ENCODE measurements around the gene NEAT1. TPM values are rescaled to one million over a fixed set of nuclear protein-coding genes. Genes with fewer than 3 reads are reported as not detected.

The NEAT1 gene
- total RNA-seq, 4 donors from 2014 or later, result 24.1 to 472 (median 32.8) TPM

DNA sequence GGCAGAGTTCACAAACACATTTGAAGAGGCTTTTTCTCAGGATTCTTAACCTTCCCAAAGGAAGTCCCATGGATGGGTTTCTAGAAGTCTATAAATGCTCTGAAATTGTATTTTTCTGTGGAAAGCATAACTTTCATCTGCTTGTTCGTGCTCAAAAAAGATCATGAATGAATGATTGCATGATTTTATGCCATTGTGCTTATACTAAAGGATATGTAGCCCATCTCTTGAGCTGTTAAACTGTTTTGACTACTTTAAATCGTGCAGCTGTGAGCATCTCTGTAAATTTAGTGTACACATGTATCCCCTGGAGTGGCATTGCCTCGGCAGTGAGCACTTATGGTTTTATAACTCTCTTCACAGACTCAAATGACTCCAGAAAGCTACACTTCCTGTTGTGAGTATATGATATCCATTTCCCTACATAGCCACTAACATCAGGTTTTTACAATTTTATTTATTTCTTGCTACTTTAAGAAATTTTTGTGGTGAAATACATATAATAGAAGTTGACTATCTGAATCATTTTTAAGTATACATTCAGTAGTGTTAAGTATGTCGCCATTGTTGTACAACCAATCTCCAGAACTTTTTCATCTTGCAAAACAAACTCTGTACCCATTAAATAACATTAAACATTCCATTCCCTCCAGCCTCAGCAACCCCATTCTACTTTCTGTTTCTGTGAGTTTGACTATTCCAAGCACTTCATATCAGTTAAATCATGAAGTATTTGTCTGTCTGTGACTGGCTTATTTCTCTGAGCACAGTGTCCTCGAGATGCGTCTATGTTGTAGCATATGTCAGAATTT is 8.0 kb downstream of the NEAT1 start:
- peaks cover 0 to 84% of the 10 kb centered on the region in 2 donors for H3K36me3 ChIP-seq
- DNase-seq, result no peak
- in situ Hi-C loops (cut with MboI; ENCODE audit: low sequenced_read_pairs in 4 of 4), result no loop called here

DNA sequence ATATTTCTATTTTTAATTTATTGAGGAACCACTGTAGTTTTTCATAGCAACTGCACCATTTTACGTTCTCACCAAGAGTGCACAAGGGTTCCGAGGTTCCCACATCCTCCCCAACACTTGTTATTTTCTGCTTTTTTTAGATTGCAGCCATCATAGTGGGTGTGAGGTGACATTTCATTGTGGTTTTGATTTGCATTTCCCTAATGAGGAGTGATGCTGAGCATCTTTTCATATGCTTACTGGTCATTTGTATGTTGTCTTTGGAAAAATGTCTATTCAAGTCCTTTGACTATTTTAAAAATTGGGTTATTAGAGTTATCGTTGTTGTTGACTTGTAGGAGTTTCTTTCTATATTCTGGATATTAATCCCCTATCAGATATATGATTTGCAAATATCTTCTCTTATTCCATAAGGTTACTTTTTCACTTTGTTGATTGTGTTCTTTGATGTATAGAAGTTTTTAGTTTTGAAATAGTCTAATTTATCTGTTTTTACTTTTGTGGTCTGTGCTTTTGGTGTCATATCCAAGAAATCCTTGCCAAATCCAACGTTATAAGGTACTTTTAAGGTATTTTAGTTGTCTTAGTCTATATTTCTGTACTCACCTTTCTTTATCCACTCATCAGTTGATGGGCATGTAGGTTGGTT is 9.0 kb downstream of the NEAT1 start:
- Histone ChIP-seq H3K4me1 (peaks cover 67 to 72% of the 10 kb centered on the region in 2 donors), H3K9me3 (no peaks in the 10 kb centered on the region), H3K27me3 (no peaks in the 10 kb centered on the region), H3K4me3 (peak overlapping the region; percentile 1 to 95 (median 90)), H3K36me3 (peaks cover 0 to 84% of the 10 kb centered on the region in 2 donors), H3K27ac (peak overlapping the region; percentile 98 to 100 (median 100))
- ATAC-seq (no peak), DNase-seq (no peak)
- peak in 1 of 2 donors; percentile 18 for TF ChIP-seq POLR2A (IDR thresholded peaks at IDR 0.05)
- TF ChIP-seq CTCF (IDR thresholded peaks at IDR 0.05 in 4 of 5, conservative IDR thresholded peaks at IDR 0.05 in 1 of 5), result no peak
- intact Hi-C loops (cut with DNase I; ENCODE audit: low total_unique reads) (loop anchor here (2.0 kb wide), 1 partner anchor 15 kb away; no protein-coding TSS in a partner anchor), in situ Hi-C loops (cut with MboI; ENCODE audit: low sequenced_read_pairs in 4 of 4) (no loop called here)

More for the DNA sequence above, 8.0 kb downstream of the NEAT1 start:
- peak overlapping the region; percentile 98 to 100 (median 100) for H3K27ac ChIP-seq
- intact Hi-C loops (cut with DNase I; ENCODE audit: low total_unique reads), result loop anchor here (2.0 kb wide), 1 partner anchor 16 kb away; no protein-coding TSS in a partner anchor
- H3K4me1 ChIP-seq, result peaks cover 63 to 66% of the 10 kb centered on the region in 2 donors
- no peak for TF ChIP-seq CTCF (IDR thresholded peaks at IDR 0.05 in 4 of 5, conservative IDR thresholded peaks at IDR 0.05 in 1 of 5)
- no peak for TF ChIP-seq POLR2A (IDR thresholded peaks at IDR 0.05)
- no peak for ATAC-seq
- no peaks in the 10 kb centered on the region for H3K9me3 ChIP-seq
- H3K4me3 ChIP-seq, result peak overlapping the region; percentile 81 to 95 (median 90)
- no peaks in the 10 kb centered on the region for H3K27me3 ChIP-seq

GRCh38 chr11:65432100-65432650 is 9.6 kb downstream of the NEAT1 start:
- peaks cover 65 to 70% of the 10 kb centered on the region in 2 donors for H3K4me1 ChIP-seq
- H3K27ac ChIP-seq, result peak overlapping the region; percentile 98 to 100 (median 100)
- H3K4me3 ChIP-seq, result peak overlapping the region in 3 of 4 donors; percentile 87 to 95 (median 92)
- in situ Hi-C loops (cut with MboI; ENCODE audit: low sequenced_read_pairs in 4 of 4), result no loop called here
- no peaks in the 10 kb centered on the region for H3K9me3 ChIP-seq
- H3K36me3 ChIP-seq, result peaks cover 0 to 82% of the 10 kb centered on the region in 2 donors
- no peak for DNase-seq
- H3K27me3 ChIP-seq, result no peaks in the 10 kb centered on the region
- TF ChIP-seq POLR2A (IDR thresholded peaks at IDR 0.05) (peak in 1 of 2 donors; percentile 1), CTCF (IDR thresholded peaks at IDR 0.05 in 4 of 5, conservative IDR thresholded peaks at IDR 0.05 in 1 of 5) (no peak)
- no peak for ATAC-seq
- intact Hi-C loops (cut with DNase I; ENCODE audit: low total_unique reads), result no loop called here

DNA sequence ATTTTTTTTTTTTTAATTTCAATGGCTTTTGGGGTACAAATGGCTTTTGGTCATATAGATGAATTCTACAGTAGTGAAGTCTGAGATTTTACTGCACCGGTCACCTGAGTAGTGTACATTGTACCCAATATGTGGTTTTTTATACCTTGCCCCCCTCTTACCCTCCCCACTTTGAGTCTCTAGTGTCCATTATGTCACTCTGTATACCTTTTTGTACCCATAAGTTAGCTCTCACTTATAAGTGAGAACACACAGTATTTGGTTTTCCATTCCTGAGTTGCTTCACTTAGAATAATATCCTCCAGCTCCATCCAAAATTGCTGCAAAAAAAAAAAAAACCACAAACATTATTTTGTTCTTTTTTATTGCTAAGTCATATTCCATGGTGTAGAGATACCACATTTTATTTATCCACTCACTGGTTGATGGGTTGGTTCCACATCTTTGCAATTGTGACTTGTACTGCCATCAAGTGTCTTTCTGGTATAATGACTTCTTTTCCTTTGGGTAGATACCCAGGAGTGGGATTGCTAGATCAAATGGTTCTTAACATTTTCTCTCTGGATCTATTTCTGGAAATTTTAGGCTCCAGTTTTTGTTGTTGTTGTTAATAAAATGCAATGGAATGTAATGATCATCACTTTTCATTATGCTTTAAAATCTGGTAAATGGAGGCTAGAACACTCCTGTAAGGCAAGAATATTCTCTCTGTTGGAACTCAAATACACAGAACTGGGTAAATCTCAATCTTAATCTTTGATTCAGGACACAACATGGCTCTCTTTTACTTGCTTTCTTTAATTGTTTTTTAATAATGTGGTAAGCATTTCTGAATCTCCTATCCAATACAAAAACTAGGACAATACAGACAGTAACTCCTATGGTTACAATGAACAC is 10.3 kb downstream of the NEAT1 start:
- ATAC-seq, result no peak
- intact Hi-C loops (cut with DNase I; ENCODE audit: low total_unique reads) (no loop called here), in situ Hi-C loops (cut with MboI; ENCODE audit: low sequenced_read_pairs in 4 of 4) (no loop called here)
- Histone ChIP-seq H3K27me3 (no peaks in the 10 kb centered on the region), H3K9me3 (no peaks in the 10 kb centered on the region), H3K36me3 (peaks cover 0 to 82% of the 10 kb centered on the region in 2 donors), H3K4me1 (peaks cover 57 to 74% of the 10 kb centered on the region in 2 donors), H3K4me3 (peak overlapping the region; percentile 0 to 95 (median 50)), H3K27ac (peak overlapping the region; percentile 98 to 100 (median 100))
- no peak for DNase-seq
- TF ChIP-seq CTCF (IDR thresholded peaks at IDR 0.05 in 4 of 5, conservative IDR thresholded peaks at IDR 0.05 in 1 of 5), result peak in 1 of 5 experiments; percentile 33
- peak in 1 of 2 donors; percentile 5 for TF ChIP-seq POLR2A (IDR thresholded peaks at IDR 0.05)

All from gastrocnemius medialis (tissue), 4 donors.